Fibroblast of mammary gland (primary cell): Measurements from ENCODE around the gene ATOH8.

Experiments
- DNase-seq: peaks from one replicate; pipeline ENCODE4 v3.0.0-alpha.2; 2010; ENCODE audit warnings: low read depth
- H3K4me3 ChIP-seq: 2 replicates; pipeline ENCODE4 v1.5.1; 2011; ENCODE audit warnings: low read depth, mild to moderate bottlenecking, low read length, moderate library complexity; ENCODE audit not compliant: control insufficient read depth
- TF ChIP-seq, protein P1 (sequence below): conservative IDR thresholded peaks from 2 replicates; pipeline ENCODE4 v1.5.1; 2011; ENCODE audit warnings: low read depth, low read length, inconsistent platforms; ENCODE audit not compliant: control insufficient read depth, insufficient read depth

ATOH8 gene

DNA sequence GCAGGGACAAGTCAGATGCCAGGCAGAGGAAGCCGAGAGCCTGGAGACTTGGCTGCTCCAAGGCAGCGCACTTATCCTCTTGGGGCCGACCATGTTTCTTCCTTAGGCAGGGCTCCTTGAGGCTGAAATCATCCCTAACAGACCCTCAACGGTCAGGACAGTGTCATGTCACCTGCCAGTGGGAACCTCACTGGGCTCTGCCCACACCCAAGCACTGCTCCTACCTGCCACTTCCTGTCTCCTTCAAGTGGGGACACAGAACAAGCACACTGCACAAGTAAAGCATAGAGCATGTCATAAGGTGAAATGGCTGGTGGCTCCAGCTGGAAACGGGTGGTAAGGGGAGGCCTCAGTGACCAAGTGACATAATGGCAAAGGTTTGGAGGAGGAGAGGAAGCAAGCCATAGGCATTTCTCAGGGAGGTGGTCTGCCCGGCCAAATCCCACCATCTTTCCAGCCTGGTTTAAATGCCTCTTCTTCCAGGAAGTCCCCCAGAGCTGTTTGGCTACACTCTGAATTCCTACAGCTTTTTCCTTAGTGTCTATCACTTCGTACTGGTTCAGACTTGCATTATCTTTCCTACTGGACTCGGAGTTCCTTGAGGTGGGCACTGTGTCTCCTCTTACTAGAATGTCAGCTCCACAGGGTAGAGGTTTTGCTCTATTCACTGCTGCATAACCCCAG lies 7.3 kb upstream of the ATOH8 start:
- H3K4me3 ChIP-seq, result no peak overlapping the region
- TF ChIP-seq, protein P1, sequence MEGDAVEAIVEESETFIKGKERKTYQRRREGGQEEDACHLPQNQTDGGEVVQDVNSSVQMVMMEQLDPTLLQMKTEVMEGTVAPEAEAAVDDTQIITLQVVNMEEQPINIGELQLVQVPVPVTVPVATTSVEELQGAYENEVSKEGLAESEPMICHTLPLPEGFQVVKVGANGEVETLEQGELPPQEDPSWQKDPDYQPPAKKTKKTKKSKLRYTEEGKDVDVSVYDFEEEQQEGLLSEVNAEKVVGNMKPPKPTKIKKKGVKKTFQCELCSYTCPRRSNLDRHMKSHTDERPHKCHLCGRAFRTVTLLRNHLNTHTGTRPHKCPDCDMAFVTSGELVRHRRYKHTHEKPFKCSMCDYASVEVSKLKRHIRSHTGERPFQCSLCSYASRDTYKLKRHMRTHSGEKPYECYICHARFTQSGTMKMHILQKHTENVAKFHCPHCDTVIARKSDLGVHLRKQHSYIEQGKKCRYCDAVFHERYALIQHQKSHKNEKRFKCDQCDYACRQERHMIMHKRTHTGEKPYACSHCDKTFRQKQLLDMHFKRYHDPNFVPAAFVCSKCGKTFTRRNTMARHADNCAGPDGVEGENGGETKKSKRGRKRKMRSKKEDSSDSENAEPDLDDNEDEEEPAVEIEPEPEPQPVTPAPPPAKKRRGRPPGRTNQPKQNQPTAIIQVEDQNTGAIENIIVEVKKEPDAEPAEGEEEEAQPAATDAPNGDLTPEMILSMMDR, result no peak

DNA sequence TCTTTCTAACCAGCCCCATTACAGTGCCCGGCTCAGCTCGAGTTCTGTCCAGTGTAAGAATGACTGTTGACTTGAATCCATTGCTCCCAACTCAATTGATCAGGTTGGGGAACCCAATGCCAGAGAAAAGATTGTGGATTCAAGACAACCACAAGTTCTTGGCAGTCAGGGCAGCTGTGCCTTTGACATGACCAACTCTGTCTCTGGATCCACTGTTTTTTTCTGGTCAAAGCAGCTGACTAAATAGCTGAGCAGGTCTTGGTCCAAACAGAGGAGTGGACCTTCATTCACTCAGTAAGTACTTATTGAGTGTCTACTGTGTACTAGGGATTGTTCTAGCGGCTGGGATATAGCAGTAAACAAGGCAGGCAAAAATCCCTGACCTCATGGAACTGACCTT lies 6.3 kb upstream of the ATOH8 start:
- no peak overlapping the region for H3K4me3 ChIP-seq
- TF ChIP-seq, protein P1, result no peak
- DNase-seq, result no peak

More for the DNA sequence above, 7.3 kb upstream of the ATOH8 start:
- DNase-seq, result no peak

DNA sequence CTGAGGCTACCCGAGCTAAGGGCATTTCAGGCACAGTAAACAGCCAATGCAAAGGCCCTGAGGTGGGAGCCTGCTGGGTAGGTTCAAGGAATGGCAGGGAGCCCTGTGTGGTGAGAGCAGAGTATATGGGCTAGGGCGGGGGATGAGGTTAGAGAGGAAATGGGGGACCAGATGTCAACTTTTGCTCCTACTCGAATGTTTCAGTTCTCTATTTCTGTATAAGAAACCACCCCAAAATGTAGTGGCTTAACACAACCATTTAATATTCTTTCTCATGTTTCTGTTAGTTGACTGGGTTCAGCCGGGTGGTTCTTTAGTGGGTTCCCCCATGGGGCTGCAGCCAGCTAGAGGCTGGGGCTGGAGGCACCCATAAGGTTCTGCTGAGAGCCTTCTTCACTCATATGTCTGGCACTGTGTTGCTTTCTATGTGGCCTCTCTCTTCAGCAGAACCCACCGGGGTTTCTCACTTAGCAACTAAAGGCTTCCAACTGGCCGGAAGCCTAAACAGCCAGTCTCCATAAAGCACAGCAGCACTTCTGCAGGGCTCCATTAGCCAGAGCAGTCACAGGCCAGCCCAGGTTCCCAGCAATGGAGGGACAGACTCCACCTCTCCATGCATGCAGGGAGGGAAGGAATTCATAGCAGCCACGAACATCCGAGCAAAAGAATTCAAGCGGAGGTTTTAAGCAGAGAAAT lies 5.6 kb upstream of the ATOH8 start:
- DNase-seq, result no peak
- TF ChIP-seq, protein P1, result no peak
- H3K4me3 ChIP-seq, result no peak overlapping the region

DNA sequence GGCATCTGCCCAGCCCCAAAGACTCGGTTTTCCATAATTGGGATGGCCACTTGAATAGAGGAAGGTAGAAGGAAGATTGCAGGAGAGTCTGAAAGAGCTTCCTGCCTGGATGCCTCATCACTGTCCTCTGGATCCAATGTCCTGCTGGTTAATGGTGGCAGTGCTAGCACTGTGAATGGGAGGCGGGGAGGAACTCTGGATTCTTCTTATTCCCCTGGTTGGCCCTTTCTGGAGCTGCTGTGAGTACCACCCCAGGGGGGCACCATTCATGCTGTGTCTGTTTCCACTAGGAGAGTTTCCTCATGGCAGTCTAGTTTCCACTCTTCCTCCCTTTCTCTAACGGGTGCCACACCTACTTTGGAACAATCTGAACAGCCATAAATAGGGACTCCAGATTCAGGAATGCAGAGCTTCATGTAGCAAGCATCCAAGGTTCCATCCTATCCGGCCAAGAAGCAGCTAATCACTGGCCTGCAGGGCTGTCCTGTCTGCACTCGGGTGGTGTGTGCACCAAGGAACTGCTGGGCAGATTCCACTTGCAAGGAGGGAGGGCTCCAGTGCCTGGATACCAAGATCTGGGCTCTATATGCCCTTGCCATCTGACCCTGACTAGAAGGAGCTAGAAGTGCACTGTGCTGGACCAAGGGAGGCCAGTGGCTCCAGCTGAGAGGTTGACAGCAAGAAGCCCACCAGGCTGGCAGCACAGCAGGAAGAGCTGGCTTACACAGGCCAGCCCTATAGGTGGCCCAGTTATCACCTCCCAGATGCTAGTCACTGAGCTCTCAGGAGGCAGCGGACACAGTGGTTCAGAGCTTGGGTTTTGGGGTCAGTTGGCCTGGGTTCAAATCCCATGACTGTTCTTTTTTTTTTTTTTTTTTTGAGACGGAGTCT lies 4.6 kb upstream of the ATOH8 start:
- H3K4me3 ChIP-seq, result no peak overlapping the region
- no peak for DNase-seq

DNA sequence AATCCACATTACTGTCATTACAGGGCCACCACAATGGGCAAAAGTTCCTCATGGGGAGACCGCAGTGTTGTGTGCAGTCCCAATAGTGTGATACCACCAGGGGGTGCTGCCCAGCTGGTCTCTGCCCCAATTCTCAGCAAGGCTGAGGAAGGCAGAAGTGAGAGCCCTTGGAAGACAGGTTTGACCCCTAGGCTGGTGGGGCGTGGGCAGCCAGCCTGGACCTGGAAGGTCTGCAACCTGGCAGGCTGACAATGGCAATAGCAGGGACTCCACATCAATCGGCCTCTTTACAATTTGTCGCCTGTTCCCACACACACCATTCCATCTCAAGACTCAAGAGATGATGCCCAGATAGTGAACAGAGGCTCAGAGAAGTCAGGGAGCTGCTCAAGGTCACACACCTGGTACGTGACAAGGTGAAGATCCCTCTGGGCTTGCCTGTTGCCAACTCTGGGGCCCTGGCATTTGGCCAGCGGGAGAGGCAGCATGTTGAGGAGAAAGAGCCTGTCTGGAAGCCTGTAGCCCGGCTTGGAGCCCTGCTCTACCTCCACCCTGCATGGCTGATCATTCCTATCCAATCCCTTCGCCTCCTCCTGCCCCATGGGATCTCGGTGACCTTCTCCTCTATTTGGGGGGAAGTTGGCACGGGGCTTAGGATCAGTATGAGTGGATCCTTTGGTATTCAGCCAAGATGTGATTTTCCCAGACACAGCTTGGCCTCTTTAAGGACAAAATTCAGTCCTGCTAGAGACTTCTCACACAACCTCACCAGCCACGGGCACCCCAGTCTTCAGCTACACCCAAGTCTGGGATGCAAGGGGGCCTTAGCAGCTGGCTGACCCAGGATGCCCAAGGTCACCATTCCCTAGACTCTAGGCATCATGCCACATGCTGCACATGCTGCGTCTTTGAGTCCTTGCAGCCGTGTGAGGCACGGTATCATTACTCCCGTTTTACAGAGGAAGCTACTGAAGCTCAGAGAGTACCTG lies 2.9 kb upstream of the ATOH8 start:
- peak; percentile 67 for DNase-seq
- TF ChIP-seq, protein P1, result peak; percentile 89
- H3K4me3 ChIP-seq, result no peak overlapping the region

More for the DNA sequence above, 4.6 kb upstream of the ATOH8 start:
- TF ChIP-seq, protein P1, result no peak
